HepG2 (cell line): ENCODE data around the gene CXCR4. TPM values are rescaled to one million over a fixed set of nuclear protein-coding genes. Genes with fewer than 3 reads are reported as not detected.
"Not testable (repeated sequence)": the region's sequence is repeated elsewhere in the genome, so short reads cannot be mapped to it uniquely, and the experiment has no call there.

Experiments
- ATAC-seq: fragments of 200-7000 bp; cut with Tn5 transposase; 3 replicates; pipeline ENCODE4 v1.9.1; 2020; ENCODE audit warnings: mild to moderate bottlenecking, moderate library complexity
- BruUV-seq: library from RNA; stranded (reverse); fragments of 400-500 nt; replicated peaks from 2 replicates; lab custom pipeline; 2021; lab: Mats Ljungman, UMichigan
- CTCF ChIA-PET: fragments of 300-600 bp; formaldehyde crosslinking; extraction: SDS; loops from one replicate; lab custom pipeline; 2021; ENCODE audit warnings: low total read pairs, inconsistent platforms, low intra/inter-chr PET ratio; lab: Yijun Ruan, JAX
- POLR2A ChIA-PET: fragments of 350-600 bp; sonication (Branson Sonifier 250); formaldehyde crosslinking; loops from one replicate; lab custom pipeline; 2020; ENCODE audit warnings: antibody characterized with exemption, inconsistent platforms; lab: Yijun Ruan, JAX
- DNase-seq: peaks from one replicate; pipeline ENCODE4 v3.0.0-alpha.2; 2015; ENCODE audit warnings: low spot score
- FAIRE-seq: peaks from 3 replicates; lab custom pipeline; 2011; peaks lifted over from hg19 to GRCh38; lab: Jason Lieb, UNC
- H2AFZ ChIP-seq: one replicate; pipeline ENCODE4 v1.6.1; 2011; ENCODE audit warnings: low read length, inconsistent platforms
- H3K27ac ChIP-seq: fragments of 300-600 bp; 3 replicates; pipeline ENCODE4 v1.8.0; 2011; ENCODE audit warnings: mixed run types, mild to moderate bottlenecking, mixed read lengths, low read length, inconsistent platforms; ENCODE audit not compliant: insufficient read depth; ENCODE audit errors: extremely low read length
- H3K27me3 ChIP-seq, 2 experiments: fragments of 200-600 bp in 1 of 2; 2 replicates in 1 of 2; 3 replicates in 1 of 2; pipeline versions ENCODE4 v1.6.0 to v1.8.0; 2011; ENCODE audit warnings: low read length in 2 of 2, mild to moderate bottlenecking in 2 of 2, moderate library complexity in 2 of 2, inconsistent platforms in 1 of 2; ENCODE audit not compliant: insufficient read depth in 2 of 2, control insufficient read depth in 1 of 2
- H3K36me3 ChIP-seq, 2 experiments: fragments of 200-600 bp in 1 of 2; replicated peaks in 1 of 2; 2 replicates in 1 of 2; 3 replicates in 1 of 2; pipeline versions ENCODE4 v1.5.1 to v1.8.0; 2011; ENCODE audit warnings: low read length in 2 of 2, inconsistent platforms in 1 of 2; ENCODE audit not compliant: insufficient read depth in 2 of 2, control insufficient read depth in 1 of 2
- H3K4me1 ChIP-seq: 2 replicates; pipeline ENCODE4 v1.5.1; 2012; ENCODE audit warnings: low read length, inconsistent platforms; ENCODE audit not compliant: insufficient read depth
- H3K4me2 ChIP-seq: 2 replicates; pipeline ENCODE4 v1.6.0; 2011; ENCODE audit warnings: low read depth, low read length, inconsistent platforms
- H3K4me3 ChIP-seq, 3 experiments: fragments of 200-600 bp in 1 of 3; sonication (generic), shearing (Covaris generic) in 1 of 3; replicated peaks in 1 of 3; 2 replicates each; pipeline ENCODE4 v1.5.1; 2011 to 2016; ENCODE audit warnings: low read length in 3 of 3, inconsistent platforms in 2 of 3, low read depth in 2 of 3, mild to moderate bottlenecking in 2 of 3, control low read depth in 1 of 3, mixed read lengths in 1 of 3; ENCODE audit not compliant: insufficient read depth in 1 of 3
- H3K79me2 ChIP-seq: one replicate; pipeline ENCODE4 v1.6.1; 2011; ENCODE audit warnings: low read length, inconsistent platforms; ENCODE audit not compliant: insufficient read depth
- H3K9ac ChIP-seq: 2 replicates; pipeline ENCODE4 v1.6.0; 2011; ENCODE audit warnings: mild to moderate bottlenecking, low read depth, low read length, inconsistent platforms; ENCODE audit not compliant: insufficient read depth
- H3K9me3 ChIP-seq: 2 replicates; pipeline ENCODE4 v1.5.1; 2012; ENCODE audit warnings: mild to moderate bottlenecking, low read length
- H4K20me1 ChIP-seq: 2 replicates; pipeline ENCODE4 v1.6.0; 2011; ENCODE audit warnings: inconsistent platforms, mild to moderate bottlenecking, low read length, moderate library complexity; ENCODE audit not compliant: insufficient read depth
- SMC3 ChIP-seq: IDR thresholded peaks from 2 replicates; pipeline ENCODE4 v1.6.1; 2011; ENCODE audit warnings: low read length, improper control_type of control experiment
- WGBS: methylation state at CpG from one replicate; pipeline ENCODE4 v1.1.6; 2017; ENCODE audit warnings: low lambda C conversion rate; 5-methylcytosine and 5-hydroxymethylcytosine counted together
- in situ Hi-C: cut with HindIII; loops from 2 replicates; pipeline ENCODE4 v1.10.0; 2017; ENCODE audit warnings: low pct_unique_long_range_greater_than_20kb; ENCODE audit not compliant: extremely low pct_ligation_motif_present
- intact Hi-C: fragments of 100-400 bp; cut with micrococcal nuclease; formaldehyde crosslinking; loops from one replicate; pipeline ENCODE4 v1.10.0; 2022; ENCODE audit not compliant: unreplicated experiment
- polyA plus RNA-seq, 8 experiments: library from polyadenylated mRNA; depleted of rRNA in 3 of 8; stranded (reverse) in 7 of 8; unstranded in 1 of 8; fragments of >200 nt; fragmentation: Illumina TruSeq in 4 of 8; extraction: Trizol in 4 of 8; gene quantifications; 2 replicates each; pipeline versions ENCODE4 v1.2.1 to v1.2.3, GENCODE V29; 2011 to 2016; ENCODE audit warnings: low read depth in 4 of 8, missing spikeins in 1 of 8, mixed read lengths in 1 of 8; ENCODE audit not compliant: insufficient read depth in 1 of 8
- total RNA-seq, 5 experiments: library from RNA; depleted of rRNA; stranded (reverse); fragments of >200 nt; fragmentation: Illumina TruSeq; extraction: Trizol; gene quantifications; 2 replicates each; pipeline ENCODE4 v1.2.3, GENCODE V29; 2016; ENCODE audit warnings: low read depth in 1 of 5
- TF ChIP-seq, protein P1 (sequence below): sonication (generic); formaldehyde crosslinking; IDR thresholded peaks from 2 replicates; pipeline ENCODE4 v1.9.0; 2021; ENCODE audit warnings: missing genetic modification reagents, mild to moderate bottlenecking, borderline replicate concordance
- TF ChIP-seq, protein P2 (sequence below): sonication (generic); formaldehyde crosslinking; IDR thresholded peaks from 2 replicates; pipeline ENCODE4 v1.4.0; 2020; ENCODE audit warnings: missing genetic modification reagents; ENCODE audit errors: not compliant biosample characterization

CXCR4 gene
- total and polyA plus RNA-seq, 2 of the 13 experiments (the other 11 are each of a cell fraction or from before 2014, with no cell fraction given) = 0.34 to 0.55 TPM

- BruUV-seq = no TSS peak
- 45% methylated on average over 3 of the region's 3 CpGs for WGBS
- in situ Hi-C loops (no loop called here), intact Hi-C loops (no loop called here)
- Histone ChIP-seq H3K27me3 (peaks cover 0 to 9% of the 10 kb centered on the region in 2 experiments; a peak in 2 of 5 replicates), H2AFZ (no peak overlapping the region), H3K9ac (no peak overlapping the region), H3K4me1 (no peaks in the 10 kb centered on the region), H3K79me2 (no peaks in the 10 kb centered on the region), H3K4me3 (no peak overlapping the region), H3K4me2 (no peak overlapping the region), H3K36me3 (no peaks in the 10 kb centered on the region)
- ATAC-seq (no peak), DNase-seq (no peak), FAIRE-seq (no peak)
- POLR2A ChIA-PET = no interaction called here
- TF ChIP-seq, protein P1, sequence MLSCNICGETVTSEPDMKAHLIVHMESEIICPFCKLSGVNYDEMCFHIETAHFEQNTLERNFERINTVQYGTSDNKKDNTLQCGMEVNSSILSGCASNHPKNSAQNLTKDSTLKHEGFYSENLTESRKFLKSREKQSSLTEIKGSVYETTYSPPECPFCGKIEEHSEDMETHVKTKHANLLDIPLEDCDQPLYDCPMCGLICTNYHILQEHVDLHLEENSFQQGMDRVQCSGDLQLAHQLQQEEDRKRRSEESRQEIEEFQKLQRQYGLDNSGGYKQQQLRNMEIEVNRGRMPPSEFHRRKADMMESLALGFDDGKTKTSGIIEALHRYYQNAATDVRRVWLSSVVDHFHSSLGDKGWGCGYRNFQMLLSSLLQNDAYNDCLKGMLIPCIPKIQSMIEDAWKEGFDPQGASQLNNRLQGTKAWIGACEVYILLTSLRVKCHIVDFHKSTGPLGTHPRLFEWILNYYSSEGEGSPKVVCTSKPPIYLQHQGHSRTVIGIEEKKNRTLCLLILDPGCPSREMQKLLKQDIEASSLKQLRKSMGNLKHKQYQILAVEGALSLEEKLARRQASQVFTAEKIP (CRISPR knock-in tag) = no peak
- TF ChIP-seq, protein P2, sequence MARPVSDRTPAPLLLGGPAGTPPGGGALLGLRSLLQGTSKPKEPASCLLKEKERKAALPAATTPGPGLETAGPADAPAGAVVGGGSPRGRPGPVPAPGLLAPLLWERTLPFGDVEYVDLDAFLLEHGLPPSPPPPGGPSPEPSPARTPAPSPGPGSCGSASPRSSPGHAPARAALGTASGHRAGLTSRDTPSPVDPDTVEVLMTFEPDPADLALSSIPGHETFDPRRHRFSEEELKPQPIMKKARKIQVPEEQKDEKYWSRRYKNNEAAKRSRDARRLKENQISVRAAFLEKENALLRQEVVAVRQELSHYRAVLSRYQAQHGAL (CRISPR knock-in tag) = no peak
- no peak for TF ChIP-seq SMC3
- TF ChIP-seq, all 625 proteins: peak for 0
- CTCF ChIA-PET = no interaction called here
- H3K27ac ChIP-seq = no peak overlapping the region
- H4K20me1 ChIP-seq = no peaks in the 10 kb centered on the region
- no peaks in the 10 kb centered on the region for H3K9me3 ChIP-seq
Measured at GRCh38 chr2:136072621-136073020, 45.3 kb downstream of the CXCR4 start.

DNA sequence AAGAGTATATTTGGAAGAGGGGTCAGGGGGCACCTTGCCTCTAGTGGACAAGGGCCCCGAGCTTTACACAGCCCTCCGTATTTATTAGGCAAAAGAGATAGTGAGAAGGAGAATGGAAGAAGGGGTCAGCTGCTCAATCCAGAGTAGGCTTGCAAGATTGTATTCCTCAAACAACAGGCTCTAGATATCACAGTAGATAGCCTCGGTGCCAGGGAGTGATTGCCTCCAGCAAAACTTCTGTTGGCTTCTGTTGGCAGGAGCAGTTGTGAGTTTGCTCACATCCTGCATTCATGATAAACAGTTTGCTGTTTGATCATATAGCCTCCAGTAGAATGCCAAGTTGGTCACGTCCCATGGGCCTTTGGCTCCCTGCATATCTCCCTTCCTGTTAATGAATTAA, 46.1 kb downstream of the CXCR4 start:
- ATAC-seq, H3K4me3 ChIP-seq, H3K9ac ChIP-seq, POLR2A ChIA-PET, H3K4me2 ChIP-seq, DNase-seq, H3K4me1 ChIP-seq, BruUV-seq, H3K27me3 ChIP-seq, H3K79me2 ChIP-seq, in situ Hi-C loops, H4K20me1 ChIP-seq, FAIRE-seq, H3K36me3 ChIP-seq, H3K9me3 ChIP-seq, H2AFZ ChIP-seq, CTCF ChIA-PET, intact Hi-C loops, H3K27ac ChIP-seq: not testable (repeated sequence)
- WGBS = 6% methylated on average over 4 of the region's 4 CpGs
